AG04450 (cell line): ENCODE data around the gene GABBR2. TPM values are rescaled to one million over a fixed set of nuclear protein-coding genes. Genes with fewer than 3 reads are reported as not detected.

ENCODE experiments used
- CTCF ChIA-PET: fragments of 300-600, 350-600 bp; formaldehyde crosslinking; extraction: SDS; loops from one replicate; lab custom pipeline; 2022; ENCODE audit warnings: antibody characterized with exemption, inconsistent platforms; lab: Charles Lee
- POLR2A ChIA-PET: fragments of 350-600 bp; formaldehyde crosslinking; extraction: SDS; loops from one replicate; lab custom pipeline; 2021; ENCODE audit warnings: antibody characterized with exemption, inconsistent platforms; lab: Yijun Ruan, JAX
- DNase-seq: peaks from one replicate; pipeline ENCODE4 v3.0.0-alpha.2; 2011; ENCODE audit warnings: low read depth, low spot score
- H3K27ac ChIP-seq: one replicate; pipeline ENCODE4 v1.5.1; 2012; ENCODE audit warnings: low read depth, low read length, control low read depth
- H3K27me3 ChIP-seq: one replicate; pipeline ENCODE4 v1.6.0; 2012; ENCODE audit warnings: low read length; ENCODE audit not compliant: control insufficient read depth, insufficient read depth
- H3K4me3 ChIP-seq: 2 replicates; pipeline ENCODE4 v1.5.1; 2011; ENCODE audit warnings: mild to moderate bottlenecking, low read depth, low read length, control low read depth
- H3K9me3 ChIP-seq: 2 replicates; pipeline ENCODE4 v1.5.1; 2012; ENCODE audit warnings: low read length; ENCODE audit not compliant: control insufficient read depth, insufficient read depth
- polyA plus RNA-seq: library from polyadenylated mRNA; depleted of rRNA; stranded (reverse); fragments of >200 nt; gene quantifications from 2 replicates; pipeline ENCODE4 v1.2.3, GENCODE V29; 2011
- TF ChIP-seq, protein P1 (sequence below): IDR thresholded peaks from 2 replicates; pipeline ENCODE4 v1.5.1; 2011; ENCODE audit warnings: low read depth, low read length, control low read depth, inconsistent platforms

GABBR2 gene
- polyA plus RNA-seq, 1 experiment: 2.4 TPM

DNA sequence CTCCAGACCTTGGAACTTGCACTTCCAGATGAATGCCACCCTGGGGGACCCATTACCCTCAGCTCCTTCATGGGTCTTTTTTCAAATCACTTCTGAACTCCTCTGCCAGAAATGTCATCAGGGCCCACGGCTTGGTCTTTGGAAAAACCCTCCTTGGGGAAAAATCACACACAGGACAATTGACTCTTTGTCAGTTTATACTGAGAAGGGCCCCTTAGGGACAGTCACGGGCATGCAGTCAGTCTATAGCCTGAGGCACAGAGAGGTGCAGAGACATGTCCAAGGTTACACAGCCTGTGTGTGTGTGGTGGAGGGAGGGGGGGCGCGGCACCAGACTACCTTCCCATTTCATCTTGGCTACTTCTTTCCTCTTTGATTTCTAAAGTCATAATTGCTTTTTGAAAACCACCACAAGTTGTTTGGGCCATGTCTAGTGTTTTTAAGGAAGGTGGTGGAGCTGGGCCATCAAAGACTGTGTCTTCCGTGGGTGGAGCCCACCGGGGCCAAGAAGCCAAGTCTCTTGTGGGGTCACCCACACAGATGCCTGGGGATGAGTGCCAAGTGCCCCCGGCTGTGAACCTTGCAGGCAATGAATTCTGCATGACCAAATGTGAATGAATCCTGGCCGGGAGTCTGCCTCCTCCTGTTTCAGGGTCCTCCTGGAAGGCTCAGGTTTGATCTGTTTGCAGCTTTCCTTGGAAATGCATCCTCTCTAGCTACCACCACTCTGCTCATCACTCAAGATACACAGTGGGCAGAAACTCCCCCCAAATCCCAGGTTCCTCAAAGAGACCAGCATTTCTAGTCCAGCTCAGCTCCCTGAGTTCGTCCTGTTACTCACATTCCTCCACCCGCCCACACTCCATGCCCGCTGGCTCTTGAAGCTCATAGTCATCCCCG, 253.2 kb downstream of the GABBR2 start:
- TF ChIP-seq, protein P1, sequence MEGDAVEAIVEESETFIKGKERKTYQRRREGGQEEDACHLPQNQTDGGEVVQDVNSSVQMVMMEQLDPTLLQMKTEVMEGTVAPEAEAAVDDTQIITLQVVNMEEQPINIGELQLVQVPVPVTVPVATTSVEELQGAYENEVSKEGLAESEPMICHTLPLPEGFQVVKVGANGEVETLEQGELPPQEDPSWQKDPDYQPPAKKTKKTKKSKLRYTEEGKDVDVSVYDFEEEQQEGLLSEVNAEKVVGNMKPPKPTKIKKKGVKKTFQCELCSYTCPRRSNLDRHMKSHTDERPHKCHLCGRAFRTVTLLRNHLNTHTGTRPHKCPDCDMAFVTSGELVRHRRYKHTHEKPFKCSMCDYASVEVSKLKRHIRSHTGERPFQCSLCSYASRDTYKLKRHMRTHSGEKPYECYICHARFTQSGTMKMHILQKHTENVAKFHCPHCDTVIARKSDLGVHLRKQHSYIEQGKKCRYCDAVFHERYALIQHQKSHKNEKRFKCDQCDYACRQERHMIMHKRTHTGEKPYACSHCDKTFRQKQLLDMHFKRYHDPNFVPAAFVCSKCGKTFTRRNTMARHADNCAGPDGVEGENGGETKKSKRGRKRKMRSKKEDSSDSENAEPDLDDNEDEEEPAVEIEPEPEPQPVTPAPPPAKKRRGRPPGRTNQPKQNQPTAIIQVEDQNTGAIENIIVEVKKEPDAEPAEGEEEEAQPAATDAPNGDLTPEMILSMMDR: no peak
- ChIA-PET POLR2A (interaction anchor here (0.5 kb wide), 1 partner anchor 232 kb away, joined by 5 read pairs; no protein-coding TSS in a partner anchor), CTCF (interaction anchor here (0.8 to 1.6 kb wide), 2 partner anchors 140 to 320 kb away, joined by 4 to 8 read pairs; no protein-coding TSS in a partner anchor)
- H3K27me3 ChIP-seq: peaks cover 3% of the 10 kb centered on the region
- peak; percentile 21 for DNase-seq
- H3K9me3 ChIP-seq: peaks cover 4% of the 10 kb centered on the region; the same call in 1 of the 2 replicates
- no peak overlapping the region for H3K4me3 ChIP-seq
- no peak overlapping the region for H3K27ac ChIP-seq

- ChIA-PET POLR2A (no interaction called here), CTCF (no interaction called here)
- H3K27me3 ChIP-seq: peaks cover 3% of the 10 kb centered on the region
- TF ChIP-seq, protein P1: no peak
- H3K27ac ChIP-seq: no peak overlapping the region
- no peak overlapping the region for H3K4me3 ChIP-seq
- DNase-seq: no peak
- H3K9me3 ChIP-seq: no peaks in the 10 kb centered on the region; the same call in 1 of the 2 replicates
These were observed 255.0 kb downstream of the GABBR2 start for GRCh38 chr9:98453589-98454311.

DNA sequence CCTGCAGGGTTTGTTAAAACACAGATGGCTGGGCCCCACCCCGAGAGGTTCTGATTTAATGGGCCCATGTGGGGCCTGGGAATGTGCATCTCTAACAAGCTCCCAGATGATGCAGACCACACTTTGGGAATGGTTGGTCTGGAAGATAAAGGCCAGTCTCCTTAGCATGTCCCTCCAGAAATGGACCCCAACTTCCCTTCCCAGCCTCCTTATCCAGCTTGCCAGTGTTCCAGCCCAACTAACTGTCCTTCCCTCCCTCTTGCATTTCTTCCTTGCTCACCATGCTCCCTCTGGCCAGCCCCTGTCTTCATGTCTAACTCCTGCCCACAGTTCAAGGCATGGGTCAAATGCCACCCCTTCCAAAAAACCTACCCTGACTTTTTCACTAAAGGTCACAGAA, 257.2 kb downstream of the GABBR2 start:
- peaks cover 3% of the 10 kb centered on the region for H3K27me3 ChIP-seq
- no peaks in the 10 kb centered on the region; the same call in 1 of the 2 replicates for H3K9me3 ChIP-seq
- POLR2A ChIA-PET: no interaction called here
- no peak for DNase-seq
- H3K27ac ChIP-seq: no peak overlapping the region
- H3K4me3 ChIP-seq: no peak overlapping the region
- TF ChIP-seq, protein P1: no peak
- CTCF ChIA-PET: interaction anchor here (0.7 kb wide), 1 partner anchor 41 kb away, joined by 5 read pairs; no protein-coding TSS in a partner anchor

DNA sequence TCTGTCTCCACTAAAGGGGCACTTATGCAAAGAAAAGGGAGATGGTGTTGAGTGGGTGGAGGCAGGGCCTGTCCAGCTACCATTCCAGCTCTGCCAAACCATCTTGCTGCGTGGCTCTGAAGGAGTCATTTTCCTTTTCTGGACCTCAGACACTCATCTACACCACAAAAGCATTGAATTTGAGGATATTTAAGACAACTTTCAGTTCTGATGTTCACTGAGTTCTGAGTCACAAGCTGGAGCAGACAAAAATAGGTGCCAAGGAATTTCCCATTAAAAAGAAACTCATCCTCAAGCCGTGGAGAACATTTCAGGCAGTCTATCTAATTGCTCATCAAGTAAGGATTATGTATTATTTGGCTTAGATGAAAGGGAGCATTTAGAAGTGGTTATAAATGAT, 258.2 kb downstream of the GABBR2 start:
- ChIA-PET POLR2A (no interaction called here), CTCF (interaction anchor here (0.5 to 1.0 kb wide), 2 partner anchors 291 to 326 kb away, joined by 3 to 5 read pairs; no protein-coding TSS in a partner anchor)
- H3K27ac ChIP-seq: no peak overlapping the region
- H3K9me3 ChIP-seq: no peaks in the 10 kb centered on the region; the same call in 1 of the 2 replicates
- H3K4me3 ChIP-seq: no peak overlapping the region
- H3K27me3 ChIP-seq: peaks cover 3% of the 10 kb centered on the region
- TF ChIP-seq, protein P1: no peak
- DNase-seq: no peak
